ENCODE data around the gene U2AF2.

The U2AF2 gene

DNA sequence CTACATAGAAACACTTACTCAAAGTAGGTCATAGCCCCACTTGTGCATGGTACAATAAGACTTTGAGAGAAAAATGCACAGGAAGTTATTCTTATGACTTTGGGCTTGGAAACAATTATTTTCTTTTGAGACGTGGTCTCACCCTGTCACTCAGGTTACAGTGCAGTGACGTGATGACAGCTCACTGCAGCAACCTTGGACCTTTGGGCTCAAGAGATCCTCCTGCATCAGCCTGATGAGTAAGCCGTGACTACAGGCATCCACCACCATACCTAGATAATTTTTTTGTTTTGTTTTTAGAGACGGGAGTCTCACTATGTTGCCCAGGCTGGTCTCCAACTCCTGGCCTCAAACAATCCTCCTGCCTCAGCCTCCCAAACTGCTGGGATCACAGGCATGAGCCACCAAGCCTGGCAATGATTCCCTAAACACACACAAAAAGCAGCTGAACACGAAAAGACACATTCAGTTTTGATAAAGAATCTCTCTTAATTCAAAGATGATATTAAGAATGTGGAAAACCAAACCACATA lies 65.4 kb downstream of the U2AF2 start:
- DNase-seq: no peak

DNA sequence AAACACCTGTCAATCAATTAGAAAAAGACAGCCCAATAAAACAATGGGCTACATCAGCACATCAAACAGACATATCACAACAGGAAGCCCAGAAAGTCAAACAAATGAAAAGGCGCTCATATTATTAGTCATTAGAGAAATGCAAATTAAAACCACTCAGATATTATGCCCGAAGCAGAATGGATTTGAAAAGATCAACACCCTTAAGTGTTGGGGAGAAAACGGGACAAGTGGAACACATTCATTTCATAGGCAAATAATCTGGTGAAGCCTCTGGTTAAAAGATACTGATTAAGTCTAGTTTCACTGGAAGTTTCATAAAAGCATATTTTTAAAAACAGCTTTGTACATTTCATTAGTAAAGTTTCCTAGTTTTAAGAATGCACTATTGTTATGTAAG lies 66.0 kb downstream of the U2AF2 start:
- no peak for DNase-seq

DNA sequence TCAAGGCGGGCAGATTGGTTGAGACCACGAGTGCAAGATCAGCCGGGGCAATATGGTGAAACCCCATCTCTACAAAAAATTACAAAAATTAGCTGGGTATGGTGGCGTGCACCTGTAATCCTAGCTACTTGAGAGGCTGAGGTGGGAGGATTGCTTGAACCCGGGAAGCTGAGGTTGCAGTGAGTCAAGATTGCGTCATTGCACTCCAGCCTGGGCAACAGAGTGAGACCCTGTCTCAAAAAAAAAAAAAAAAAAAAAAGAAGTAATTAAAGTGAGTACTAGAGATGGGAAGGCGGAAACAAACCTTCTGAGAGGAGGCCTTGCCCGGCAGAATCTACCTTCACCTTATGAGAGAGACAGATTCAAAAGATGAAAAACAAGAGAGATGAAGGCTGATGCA lies 68.7 kb downstream of the U2AF2 start:
- DNase-seq: no peak

All from SHP77 treated with DMSO at 0.1 percent for 48 hours (cell line).